ENCODE measurements around the gene GSAP. TPM values are rescaled to one million over a fixed set of nuclear protein-coding genes. Genes with fewer than 3 reads are reported as not detected.

Gene GSAP
- total and polyA plus RNA-seq, 2 donors (not counting 3 experiments of a cell fraction or from before 2014, with no cell fraction given), result 2.3 to 5.8 TPM

DNA sequence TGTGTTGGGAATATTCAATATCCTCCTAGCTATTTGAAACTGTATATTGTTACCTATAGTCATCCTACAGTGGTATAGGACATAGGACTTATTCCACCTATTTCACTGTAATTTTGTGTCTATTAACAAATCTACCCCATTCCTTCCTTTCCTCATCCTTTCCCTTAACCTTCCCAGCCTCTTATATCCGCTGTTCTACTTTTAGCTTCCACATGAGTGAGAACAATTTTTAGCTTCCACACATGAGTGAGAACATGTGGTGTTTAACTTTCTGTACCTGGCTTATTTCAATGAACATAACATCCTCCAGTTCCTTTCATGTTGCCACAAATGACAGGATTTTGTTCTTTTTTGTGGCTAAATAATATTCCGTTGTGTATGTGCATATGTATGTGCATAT lies 120.6 kb downstream of the GSAP start:
- intact Hi-C loops (cut with micrococcal nuclease), result no loop called here
- BruUV-seq (replicated peaks), result no TSS peak

GRCh38 chr7:77293046-77293445 lies 123.1 kb downstream of the GSAP start:
- H3K36me3 ChIP-seq (ENCODE audit: control insufficient read depth in 2 of 2, extremely low read depth in 1 of 2, insufficient read depth in 2 of 2, low read length in 2 of 2), result no peaks in the 10 kb centered on the region
- dilution Hi-C loops (cut with MboI; ENCODE audit: extremely low pct_ligation_motif_present, low sequenced_read_pairs) (no loop called here), intact Hi-C loops (cut with micrococcal nuclease) (no loop called here)
- DNase-seq (ENCODE audit: low read depth, low spot score) (no peak), FAIRE-seq (no peak)
- H3K27ac ChIP-seq (ENCODE audit: insufficient read depth, low read depth, low read length), result no peak overlapping the region
- H3K4me3 ChIP-seq (replicated peaks in 1 of 3; ENCODE audit: insufficient read depth in 1 of 3, low read depth in 1 of 3, low read length in 3 of 3), result no peak overlapping the region
- POLR2A ChIA-PET, result no interaction called here
- H3K4me1 ChIP-seq (ENCODE audit: control insufficient read depth, extremely low read depth, insufficient read depth, low read length), result peaks cover 12% of the 10 kb centered on the region
- no peaks in the 10 kb centered on the region for H3K9me3 ChIP-seq (replicated peaks; ENCODE audit: control insufficient read depth, insufficient read depth, low read length)
- no peak overlapping the region for H2AFZ ChIP-seq (ENCODE audit: low read depth, low read length)
- H3K9me1 ChIP-seq (replicated peaks; ENCODE audit: control insufficient read depth, extremely low read depth, insufficient read depth, low read length), result no peaks in the 10 kb centered on the region
- H3K27me3 ChIP-seq (ENCODE audit: control insufficient read depth in 2 of 2, insufficient read depth in 2 of 2, low read length in 2 of 2), result no peaks in the 10 kb centered on the region
- no peaks in the 10 kb centered on the region for H3K79me2 ChIP-seq (ENCODE audit: control insufficient read depth, insufficient read depth, low read length)
- BruUV-seq (replicated peaks), result no TSS peak
- H4K20me1 ChIP-seq (replicated peaks; ENCODE audit: control insufficient read depth, extremely low read depth, insufficient read depth, low read length), result no peaks in the 10 kb centered on the region
- CTCF ChIA-PET, result no interaction called here
- no peak for TF ChIP-seq CTCF (IDR thresholded peaks at IDR 0.05; ENCODE audit: extremely low read depth in 1 of 2, insufficient read depth in 1 of 2, low read depth in 1 of 2, low read length in 2 of 2)
- no peak for TF ChIP-seq EZH2 (IDR thresholded peaks at IDR 0.05; ENCODE audit: borderline replicate concordance, low read depth, low read length, severe bottlenecking)
- TF ChIP-seq FOS (IDR thresholded peaks at IDR 0.05; ENCODE audit: borderline replicate concordance, insufficient read depth, low read length), result no peak
- no peak for TF ChIP-seq GATA2 (IDR thresholded peaks at IDR 0.05; ENCODE audit: insufficient read depth, insufficient read length, low read depth, low read length)
- no peak for TF ChIP-seq MAX (IDR thresholded peaks at IDR 0.05; ENCODE audit: insufficient read depth, insufficient read length)
- no peak for TF ChIP-seq MYC (IDR thresholded peaks at IDR 0.05; ENCODE audit: low read depth, low read length)
- no peak for TF ChIP-seq POLR2AphosphoS5 (IDR thresholded peaks at IDR 0.05; ENCODE audit: insufficient read depth, low read depth, low read length)
- H3K4me2 ChIP-seq (ENCODE audit: insufficient read depth, low read length), result no peak overlapping the region
- H3K9ac ChIP-seq (replicated peaks; ENCODE audit: extremely low read depth, insufficient read depth, low read length), result no peak overlapping the region

More for the DNA sequence above, 120.6 kb downstream of the GSAP start:
- Histone ChIP-seq H3K9me1 (replicated peaks; ENCODE audit: control insufficient read depth, extremely low read depth, insufficient read depth, low read length) (no peaks in the 10 kb centered on the region), H3K9ac (replicated peaks; ENCODE audit: extremely low read depth, insufficient read depth, low read length) (no peak overlapping the region), H3K79me2 (ENCODE audit: control insufficient read depth, insufficient read depth, low read length) (no peaks in the 10 kb centered on the region), H3K4me1 (ENCODE audit: control insufficient read depth, extremely low read depth, insufficient read depth, low read length) (no peaks in the 10 kb centered on the region), H2AFZ (ENCODE audit: low read depth, low read length) (no peak overlapping the region), H3K27ac (ENCODE audit: insufficient read depth, low read depth, low read length) (no peak overlapping the region), H3K36me3 (ENCODE audit: control insufficient read depth in 2 of 2, extremely low read depth in 1 of 2, insufficient read depth in 2 of 2, low read length in 2 of 2) (no peaks in the 10 kb centered on the region), H3K27me3 (ENCODE audit: control insufficient read depth in 2 of 2, insufficient read depth in 2 of 2, low read length in 2 of 2) (no peaks in the 10 kb centered on the region), H3K9me3 (replicated peaks; ENCODE audit: control insufficient read depth, insufficient read depth, low read length) (no peaks in the 10 kb centered on the region), H4K20me1 (replicated peaks; ENCODE audit: control insufficient read depth, extremely low read depth, insufficient read depth, low read length) (no peaks in the 10 kb centered on the region), H3K4me2 (ENCODE audit: insufficient read depth, low read length) (no peak overlapping the region), H3K4me3 (replicated peaks in 1 of 3; ENCODE audit: insufficient read depth in 1 of 3, low read depth in 1 of 3, low read length in 3 of 3) (no peak overlapping the region)
- no peak for DNase-seq (ENCODE audit: low read depth, low spot score)
- TF ChIP-seq EZH2 (IDR thresholded peaks at IDR 0.05; ENCODE audit: borderline replicate concordance, low read depth, low read length, severe bottlenecking), result no peak
- no peak for TF ChIP-seq MYC (IDR thresholded peaks at IDR 0.05; ENCODE audit: low read depth, low read length)
- ChIA-PET POLR2A (no interaction called here), CTCF (interaction anchor here (0.5 to 1.1 kb wide), 3 partner anchors 25 to 48 kb away, joined by 3 to 5 read pairs (median 3); no protein-coding TSS in a partner anchor)
- dilution Hi-C loops (cut with MboI; ENCODE audit: extremely low pct_ligation_motif_present, low sequenced_read_pairs), result no loop called here
- no peak for FAIRE-seq

Data from endothelial cell of umbilical vein (primary cell).